Measurements from ENCODE around the gene GNGT2. TPM values are rescaled to one million over a fixed set of nuclear protein-coding genes. Genes with fewer than 3 reads are reported as not detected.

Gene GNGT2
- polyA plus RNA-seq, 1 donor (not counting 4 experiments of a cell fraction or from before 2014, with no cell fraction given) = not detected

DNA sequence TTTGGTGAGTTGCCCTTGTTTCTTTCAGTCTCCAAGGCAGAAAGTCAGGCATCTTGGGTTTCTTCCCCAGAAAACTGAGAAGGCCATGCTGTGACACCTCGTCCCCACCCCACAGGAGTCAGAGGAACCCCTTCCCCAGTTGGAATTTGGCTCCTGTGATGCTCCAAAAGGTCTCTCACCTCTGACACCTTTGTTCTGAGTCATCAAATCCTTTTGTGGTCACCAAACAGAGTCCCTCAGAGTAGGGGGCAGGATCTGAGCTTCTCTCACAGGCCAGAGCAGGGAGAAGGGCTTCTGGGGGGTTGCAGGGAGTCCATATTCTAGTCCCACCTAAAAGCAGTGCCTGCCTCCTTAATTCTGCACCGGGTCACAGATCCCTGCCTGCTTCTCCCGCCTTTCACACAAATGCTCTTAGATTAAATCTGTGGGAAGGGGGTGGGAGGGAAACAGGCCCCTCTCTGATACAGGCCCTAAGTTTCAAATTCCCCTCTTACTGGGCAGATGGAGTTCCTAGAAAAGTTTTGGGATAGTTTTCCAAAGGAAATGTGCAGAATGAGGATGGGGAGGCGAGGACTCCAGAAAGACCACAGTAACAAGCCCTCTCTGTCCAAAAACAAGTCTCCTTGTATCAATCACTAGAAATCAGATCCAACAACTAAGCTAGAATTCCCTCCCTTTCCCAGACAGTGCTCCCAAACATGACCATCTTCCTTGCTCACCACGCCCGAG is 18.9 kb upstream of the GNGT2 start:
- no peaks in the 10 kb centered on the region for H3K9me3 ChIP-seq (ENCODE audit: control insufficient read depth, low read depth, low read length)
- FAIRE-seq (no peak), DNase-seq (ENCODE audit: low read depth, low spot score) (no peak)
- peaks cover 6% of the 10 kb centered on the region for H3K4me1 ChIP-seq (ENCODE audit: control insufficient read depth, extremely low read depth, insufficient read depth, low read length)
- H3K36me3 ChIP-seq (ENCODE audit: control insufficient read depth in 2 of 2, extremely low read depth in 1 of 2, insufficient read depth in 2 of 2, low read length in 2 of 2) = no peaks in the 10 kb centered on the region
- H3K9me1 ChIP-seq (ENCODE audit: control insufficient read depth, extremely low read depth, insufficient read depth, low read length) = no peaks in the 10 kb centered on the region
- no peak overlapping the region for H3K4me2 ChIP-seq (ENCODE audit: control insufficient read depth, extremely low read depth, insufficient read depth, low read depth, low read length)
- H3K27me3 ChIP-seq (ENCODE audit: control insufficient read depth, extremely low read depth, insufficient read depth, low read length) = peaks cover 61% of the 10 kb centered on the region
- dilution Hi-C loops (cut with MboI; ENCODE audit: extremely low pct_ligation_motif_present, low sequenced_read_pairs) = no loop called here
- no peaks in the 10 kb centered on the region for H4K20me1 ChIP-seq (ENCODE audit: control insufficient read depth, extremely low read depth, insufficient read depth, low read length)
- no peak overlapping the region for H2AFZ ChIP-seq (ENCODE audit: control insufficient read depth, low read length)
- peak; percentile 6 for TF ChIP-seq EZH2 (IDR thresholded peaks at IDR 0.05; ENCODE audit: low read length)
- TF ChIP-seq, protein P1, sequence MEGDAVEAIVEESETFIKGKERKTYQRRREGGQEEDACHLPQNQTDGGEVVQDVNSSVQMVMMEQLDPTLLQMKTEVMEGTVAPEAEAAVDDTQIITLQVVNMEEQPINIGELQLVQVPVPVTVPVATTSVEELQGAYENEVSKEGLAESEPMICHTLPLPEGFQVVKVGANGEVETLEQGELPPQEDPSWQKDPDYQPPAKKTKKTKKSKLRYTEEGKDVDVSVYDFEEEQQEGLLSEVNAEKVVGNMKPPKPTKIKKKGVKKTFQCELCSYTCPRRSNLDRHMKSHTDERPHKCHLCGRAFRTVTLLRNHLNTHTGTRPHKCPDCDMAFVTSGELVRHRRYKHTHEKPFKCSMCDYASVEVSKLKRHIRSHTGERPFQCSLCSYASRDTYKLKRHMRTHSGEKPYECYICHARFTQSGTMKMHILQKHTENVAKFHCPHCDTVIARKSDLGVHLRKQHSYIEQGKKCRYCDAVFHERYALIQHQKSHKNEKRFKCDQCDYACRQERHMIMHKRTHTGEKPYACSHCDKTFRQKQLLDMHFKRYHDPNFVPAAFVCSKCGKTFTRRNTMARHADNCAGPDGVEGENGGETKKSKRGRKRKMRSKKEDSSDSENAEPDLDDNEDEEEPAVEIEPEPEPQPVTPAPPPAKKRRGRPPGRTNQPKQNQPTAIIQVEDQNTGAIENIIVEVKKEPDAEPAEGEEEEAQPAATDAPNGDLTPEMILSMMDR (optimal IDR thresholded peaks at IDR 0.05 in 1 of 3, IDR thresholded peaks at IDR 0.05 in 1 of 3, conservative IDR thresholded peaks at IDR 0.05 in 1 of 3; ENCODE audit: extremely low read depth in 1 of 3, insufficient read depth in 2 of 3, low read length in 3 of 3) = no peak
- H3K4me3 ChIP-seq (ENCODE audit: control insufficient read depth in 2 of 3, extremely low read depth in 1 of 3, insufficient read depth in 2 of 3, low read depth in 1 of 3, low read length in 3 of 3) = no peak overlapping the region
- H3K27ac ChIP-seq (ENCODE audit: control insufficient read depth, insufficient read depth, low read length) = no peak overlapping the region
- H3K79me2 ChIP-seq (ENCODE audit: control insufficient read depth, insufficient read depth, low read length) = no peaks in the 10 kb centered on the region
- H3K9ac ChIP-seq (ENCODE audit: control insufficient read depth, extremely low read depth, insufficient read depth, low read length) = no peak overlapping the region

DNA sequence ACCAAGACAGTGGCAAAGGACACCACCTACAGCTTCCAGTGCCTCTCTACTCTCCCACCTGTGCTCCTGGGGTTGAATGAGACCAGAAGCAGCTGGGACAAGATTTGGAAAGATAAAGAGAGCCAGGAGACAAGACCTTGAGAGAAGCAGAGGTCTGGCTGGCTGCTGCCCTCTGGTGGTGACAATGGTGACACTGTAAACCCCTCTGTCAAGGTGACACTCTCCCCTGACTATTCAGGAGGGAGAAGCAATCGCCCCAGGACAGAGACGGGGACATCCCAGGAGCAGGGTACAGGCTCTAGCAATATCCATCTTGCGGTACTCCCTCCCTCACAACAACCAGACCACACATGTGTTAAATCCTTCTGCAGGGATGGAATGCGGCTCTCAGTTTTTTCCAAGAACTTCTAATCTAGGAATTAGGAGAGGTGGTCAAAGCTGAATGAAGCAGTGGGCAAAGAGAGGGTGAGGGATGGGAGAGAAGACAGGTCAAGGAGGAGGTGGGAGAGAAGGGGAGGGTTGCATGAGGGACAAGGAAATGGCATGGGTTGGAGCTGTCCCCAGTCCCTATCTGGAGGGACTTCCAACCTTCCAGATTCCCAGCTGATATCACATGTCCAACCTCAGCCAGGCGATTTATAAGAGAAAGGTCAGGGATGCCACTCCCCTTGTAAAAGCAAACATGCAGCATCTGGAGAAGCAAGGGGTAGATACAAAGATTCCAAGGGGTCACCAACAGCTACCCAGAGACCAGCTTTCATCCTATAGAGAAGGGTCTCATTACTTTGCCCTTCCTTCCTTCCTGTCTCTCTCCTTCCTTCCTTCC is 17.3 kb upstream of the GNGT2 start:
- TF ChIP-seq, protein P1 (optimal IDR thresholded peaks at IDR 0.05 in 1 of 3, IDR thresholded peaks at IDR 0.05 in 1 of 3, conservative IDR thresholded peaks at IDR 0.05 in 1 of 3; ENCODE audit: extremely low read depth in 1 of 3, insufficient read depth in 2 of 3, low read length in 3 of 3) = peak; percentile 80 to 94 (median 81)
- no peak for TF ChIP-seq EZH2 (IDR thresholded peaks at IDR 0.05; ENCODE audit: low read length)
- H3K27ac ChIP-seq (ENCODE audit: control insufficient read depth, insufficient read depth, low read length) = no peak overlapping the region
- H3K79me2 ChIP-seq (ENCODE audit: control insufficient read depth, insufficient read depth, low read length) = no peaks in the 10 kb centered on the region
- DNase-seq (ENCODE audit: low read depth, low spot score) (peak; percentile 38), FAIRE-seq (peak; percentile 75)
- H3K9me1 ChIP-seq (ENCODE audit: control insufficient read depth, extremely low read depth, insufficient read depth, low read length) = no peaks in the 10 kb centered on the region
- dilution Hi-C loops (cut with MboI; ENCODE audit: extremely low pct_ligation_motif_present, low sequenced_read_pairs) = no loop called here
- peaks cover 12% of the 10 kb centered on the region for H3K4me1 ChIP-seq (ENCODE audit: control insufficient read depth, extremely low read depth, insufficient read depth, low read length)
- H3K4me3 ChIP-seq (ENCODE audit: control insufficient read depth in 2 of 3, extremely low read depth in 1 of 3, insufficient read depth in 2 of 3, low read depth in 1 of 3, low read length in 3 of 3) = no peak overlapping the region
- no peak overlapping the region for H3K9ac ChIP-seq (ENCODE audit: control insufficient read depth, extremely low read depth, insufficient read depth, low read length)
- no peaks in the 10 kb centered on the region for H3K36me3 ChIP-seq (ENCODE audit: control insufficient read depth in 2 of 2, extremely low read depth in 1 of 2, insufficient read depth in 2 of 2, low read length in 2 of 2)
- H3K4me2 ChIP-seq (ENCODE audit: control insufficient read depth, extremely low read depth, insufficient read depth, low read depth, low read length) = no peak overlapping the region
- H3K27me3 ChIP-seq (ENCODE audit: control insufficient read depth, extremely low read depth, insufficient read depth, low read length) = peaks cover 77% of the 10 kb centered on the region
- H2AFZ ChIP-seq (ENCODE audit: control insufficient read depth, low read length) = no peak overlapping the region
- no peaks in the 10 kb centered on the region for H4K20me1 ChIP-seq (ENCODE audit: control insufficient read depth, extremely low read depth, insufficient read depth, low read length)
- no peaks in the 10 kb centered on the region for H3K9me3 ChIP-seq (ENCODE audit: control insufficient read depth, low read depth, low read length)
